SK-N-MC (cell line): ENCODE measurements around the gene KIAA0408.

Experiments
- DNase-seq: peaks from one replicate; pipeline ENCODE4 v3.0.0-alpha.2; 2011; ENCODE audit warnings: low read depth, low spot score
- H3K27ac ChIP-seq: fragments of 200-600 bp; sonication (generic); 2 replicates; pipeline ENCODE4 v1.5.1; 2016; ENCODE audit warnings: mixed run types
- H3K36me3 ChIP-seq: fragments of 200-600 bp; sonication (generic); 2 replicates; pipeline ENCODE4 v1.6.1; 2017; ENCODE audit warnings: antibody characterized with exemption, low read length, mixed read lengths; ENCODE audit not compliant: insufficient read depth
- H3K4me3 ChIP-seq: fragments of 200-600 bp; sonication (generic); 2 replicates; pipeline ENCODE4 v1.5.1; 2016
- H3K9ac ChIP-seq: fragments of 200-600 bp; sonication (generic); 2 replicates; pipeline ENCODE4 v1.8.0; 2017; ENCODE audit warnings: mixed run types, mixed read lengths; ENCODE audit not compliant: insufficient read length
- H3K9me3 ChIP-seq: fragments of 200-600 bp; sonication (generic); 2 replicates; pipeline ENCODE4 v1.6.1; 2017; ENCODE audit warnings: low read depth, mild to moderate bottlenecking, antibody characterized with exemption, low read length, moderate library complexity, mixed read lengths
- EZH2 ChIP-seq: fragments of 200-600 bp; sonication (generic); IDR thresholded peaks from one replicate; pipeline ENCODE4 v1.6.1; 2017; ENCODE audit warnings: antibody characterized with exemption
- FOXP2 ChIP-seq: optimal IDR thresholded peaks from 2 replicates; pipeline ENCODE3; 2011; ENCODE audit warnings: mild to moderate bottlenecking, moderate library complexity; ENCODE audit not compliant: insufficient read depth; ENCODE audit errors: extremely low read length, control extremely low read depth
- POLR2AphosphoS5 ChIP-seq: IDR thresholded peaks from 2 replicates; pipeline ENCODE4 v1.6.1; 2012; ENCODE audit warnings: mild to moderate bottlenecking, low read depth, low read length, borderline replicate concordance

Gene KIAA0408

DNA sequence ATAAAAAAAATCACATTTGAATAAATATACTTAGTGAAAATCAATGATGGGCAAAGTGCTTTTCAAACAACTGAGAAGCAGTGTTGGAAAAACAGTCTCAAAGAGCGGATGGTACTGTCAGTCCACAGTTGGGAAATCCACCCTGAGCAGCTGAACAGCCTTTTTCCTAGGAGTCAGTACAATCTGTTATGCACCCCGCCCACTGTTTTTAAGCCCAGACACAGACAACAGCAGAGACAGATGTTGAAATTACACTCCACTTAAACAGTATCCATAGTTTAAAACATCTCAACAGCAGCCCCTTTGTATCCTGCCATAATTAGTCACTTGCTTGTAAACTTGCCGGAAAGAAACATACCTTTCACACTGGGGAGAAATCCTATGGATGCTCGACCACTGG, 372 bp downstream of the KIAA0408 start:
- H3K27ac ChIP-seq = peak overlapping the region; percentile 80
- no peaks in the 10 kb centered on the region for H3K36me3 ChIP-seq
- DNase-seq = no peak
- no peaks in the 10 kb centered on the region for H3K9me3 ChIP-seq
- H3K9ac ChIP-seq = peak overlapping the region; percentile 7
- peak overlapping the region; percentile 54 for H3K4me3 ChIP-seq
- TF ChIP-seq POLR2AphosphoS5 = no peak
- TF ChIP-seq FOXP2 = no peak
- no peak for TF ChIP-seq EZH2

- TF ChIP-seq FOXP2 (no peak), POLR2AphosphoS5 (peak; percentile 43; the same call in 1 of the 2 replicates)
These were observed 967 bp downstream of the KIAA0408 start for GRCh38 chr6:127458222-127458621.

DNA sequence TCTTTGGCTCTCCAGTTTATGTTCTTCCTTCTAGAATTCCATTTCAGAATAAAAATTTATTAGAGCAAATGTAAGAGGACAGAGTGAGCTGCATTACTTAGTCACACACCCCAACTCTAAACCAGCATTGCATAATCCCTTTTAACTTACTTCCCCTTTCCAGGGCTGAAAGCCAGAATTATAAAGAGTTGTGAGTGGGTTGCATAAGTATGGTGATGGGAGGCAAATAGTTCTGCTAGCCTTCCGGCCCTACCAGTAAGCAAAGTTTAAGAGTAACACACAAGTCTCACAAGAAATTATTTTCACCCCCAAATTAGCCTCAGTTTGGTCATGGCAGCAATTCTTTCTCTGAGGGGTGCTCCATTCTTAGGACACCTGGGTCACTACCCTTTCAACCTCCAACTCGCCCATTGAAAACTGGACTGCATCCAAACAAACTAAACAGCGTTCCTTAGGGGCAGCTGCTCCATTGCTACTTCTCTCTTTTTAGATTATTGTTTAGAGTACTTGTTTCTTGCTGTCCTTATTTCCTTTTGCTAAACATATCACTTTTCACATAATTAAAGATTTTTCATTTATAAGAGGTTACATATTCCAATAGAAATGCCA, 1.6 kb downstream of the KIAA0408 start:
- no peak for DNase-seq
- no peak for TF ChIP-seq EZH2
- TF ChIP-seq FOXP2 = no peak
- peak overlapping the region; percentile 54 for H3K4me3 ChIP-seq
- H3K27ac ChIP-seq = peak overlapping the region; percentile 80
- no peaks in the 10 kb centered on the region for H3K36me3 ChIP-seq
- H3K9ac ChIP-seq = no peak overlapping the region
- H3K9me3 ChIP-seq = no peaks in the 10 kb centered on the region

More at GRCh38 chr6:127458222-127458621, 967 bp downstream of the KIAA0408 start:
- no peak for DNase-seq
- Histone ChIP-seq H3K27ac (peak overlapping the region; percentile 80), H3K36me3 (no peaks in the 10 kb centered on the region), H3K9me3 (no peaks in the 10 kb centered on the region), H3K4me3 (peak overlapping the region; percentile 54), H3K9ac (peak overlapping the region; percentile 7)

GRCh38 chr6:127456465-127456864, 2.7 kb downstream of the KIAA0408 start:
- Histone ChIP-seq H3K9ac (no peak overlapping the region), H3K36me3 (no peaks in the 10 kb centered on the region), H3K4me3 (no peak overlapping the region), H3K27ac (peak overlapping the region; percentile 80), H3K9me3 (no peaks in the 10 kb centered on the region)
- TF ChIP-seq FOXP2 (no peak), EZH2 (no peak), POLR2AphosphoS5 (no peak)
- no peak for DNase-seq

GRCh38 chr6:127453845-127454619, 5.2 kb downstream of the KIAA0408 start:
- Histone ChIP-seq H3K27ac (peak overlapping the region; percentile 90), H3K9ac (peak overlapping the region; percentile 60), H3K9me3 (no peaks in the 10 kb centered on the region), H3K4me3 (peak overlapping the region; percentile 53), H3K36me3 (peaks cover 6% of the 10 kb centered on the region; the same call in 1 of the 2 replicates)
- no peak for TF ChIP-seq FOXP2
- no peak for DNase-seq

DNA sequence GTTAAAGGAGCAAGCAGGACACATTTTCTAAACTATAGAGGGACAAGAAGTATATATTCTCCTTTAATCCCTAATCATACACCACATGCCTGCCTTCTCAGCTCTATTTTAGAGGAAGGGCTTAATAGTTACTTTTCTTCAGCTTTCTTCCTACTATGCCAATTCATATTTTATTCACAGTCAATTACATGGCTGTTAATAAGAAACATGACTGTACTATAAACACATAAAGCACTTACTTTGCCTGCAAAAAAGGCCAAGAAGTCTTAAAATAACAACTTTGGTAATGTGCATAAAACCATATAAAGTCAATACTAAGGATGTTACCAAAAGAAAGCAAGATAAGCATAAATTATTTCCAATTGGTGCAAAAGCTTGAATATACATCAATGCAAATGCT, 6.4 kb downstream of the KIAA0408 start:
- TF ChIP-seq FOXP2 (no peak), EZH2 (no peak)
- Histone ChIP-seq H3K27ac (peak overlapping the region; percentile 90; the same call in 1 of the 2 replicates), H3K36me3 (peaks cover 9% of the 10 kb centered on the region; the same call in 1 of the 2 replicates), H3K9me3 (no peaks in the 10 kb centered on the region), H3K9ac (no peak overlapping the region), H3K4me3 (peak overlapping the region; percentile 53; the same call in 1 of the 2 replicates)
- no peak for DNase-seq

- Histone ChIP-seq H3K4me3 (no peak overlapping the region), H3K36me3 (peaks cover 13% of the 10 kb centered on the region; the same call in 1 of the 2 replicates), H3K9me3 (no peaks in the 10 kb centered on the region), H3K27ac (no peak overlapping the region), H3K9ac (no peak overlapping the region)
- no peak for TF ChIP-seq EZH2
- TF ChIP-seq FOXP2 = no peak
- no peak for TF ChIP-seq POLR2AphosphoS5
- DNase-seq = no peak
These were observed 7.8 kb downstream of the KIAA0408 start for GRCh38 chr6:127451388-127451787.

GRCh38 chr6:127447780-127448179, 11.4 kb downstream of the KIAA0408 start:
- H3K27ac ChIP-seq = no peak overlapping the region
- DNase-seq = no peak
- H3K9me3 ChIP-seq = no peaks in the 10 kb centered on the region
- peaks cover 13% of the 10 kb centered on the region; the same call in 1 of the 2 replicates for H3K36me3 ChIP-seq
- H3K9ac ChIP-seq = no peak overlapping the region
- no peak overlapping the region for H3K4me3 ChIP-seq
- TF ChIP-seq POLR2AphosphoS5 (no peak), FOXP2 (no peak), EZH2 (no peak)
